NCI-H524 treated with DMSO at 0.1 percent for 48 hours (cell line): ENCODE results near the gene RASA4B.
"Not testable (repeated sequence)": the region's sequence is repeated elsewhere in the genome, so short reads cannot be mapped to it uniquely, and the experiment has no call there.

Experiments used
- DNase-seq: peaks from one replicate; lab custom pipeline; 2025; lab: John Stamatoyannopoulos, UW

Gene RASA4B

DNA sequence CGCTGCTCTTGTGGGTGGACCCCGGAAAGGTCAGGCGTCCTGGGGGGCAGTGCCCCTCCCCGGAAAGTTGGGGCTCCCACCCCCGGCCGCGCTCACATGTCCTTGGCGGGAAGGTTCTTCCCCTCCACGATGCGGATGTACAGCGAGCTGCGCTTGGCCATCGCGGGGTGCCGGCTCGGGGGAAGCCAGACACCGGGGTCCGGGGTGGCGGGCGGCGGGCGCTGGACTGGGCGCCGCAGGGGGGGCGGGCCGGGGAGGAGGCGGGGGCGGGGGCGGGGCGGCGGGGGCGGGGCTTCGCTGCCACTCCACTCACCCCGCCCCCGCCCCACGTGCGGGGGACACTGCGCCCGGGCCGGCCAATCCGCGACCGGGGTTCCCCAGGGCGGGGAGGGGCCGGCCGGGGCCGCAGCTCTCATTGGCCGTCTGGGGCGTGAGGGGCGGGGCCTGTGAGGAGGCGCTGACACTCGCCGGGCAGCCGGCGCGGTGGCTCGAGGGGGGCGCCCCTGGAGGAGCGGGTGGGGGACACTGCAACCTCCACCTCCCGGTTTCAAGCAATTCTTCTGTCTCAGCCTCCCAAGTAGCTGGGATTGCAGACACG, at the start of gene RASA4B:
RASA4B (minus strand) TSS at position 228 of the 598 bp plus-strand sequence; CDS start at position 161, 67 bp downstream.
- not testable (repeated sequence) for DNase-seq

- DNase-seq = not testable (repeated sequence)
Observed at GRCh38 chr7:102550808-102551422, 33.3 kb upstream of the RASA4B start, which contains the start of gene SPDYE2. TSS of gene SPDYE2 (plus strand) at chr7:102551226. CDS start at chr7:102553256, 2,030 bp downstream.

- DNase-seq = not testable (repeated sequence)
Observed at GRCh38 chr7:102546353-102546752, 28.8 kb upstream of the RASA4B start.

- not testable (repeated sequence) for DNase-seq
Observed at GRCh38 chr7:102545288-102545687, 27.7 kb upstream of the RASA4B start.

GRCh38 chr7:102544372-102544771, 26.8 kb upstream of the RASA4B start:
- not testable (repeated sequence) for DNase-seq

- DNase-seq = not testable (repeated sequence)
Observed at GRCh38 chr7:102543596-102543995, 26.0 kb upstream of the RASA4B start, which contains the start of gene UPK3BL2. TSS of gene UPK3BL2 (minus strand) at chr7:102543696. CDS start at chr7:102543636, 60 bp downstream.

GRCh38 chr7:102542771-102543170, 25.2 kb upstream of the RASA4B start:
- not testable (repeated sequence) for DNase-seq

DNA sequence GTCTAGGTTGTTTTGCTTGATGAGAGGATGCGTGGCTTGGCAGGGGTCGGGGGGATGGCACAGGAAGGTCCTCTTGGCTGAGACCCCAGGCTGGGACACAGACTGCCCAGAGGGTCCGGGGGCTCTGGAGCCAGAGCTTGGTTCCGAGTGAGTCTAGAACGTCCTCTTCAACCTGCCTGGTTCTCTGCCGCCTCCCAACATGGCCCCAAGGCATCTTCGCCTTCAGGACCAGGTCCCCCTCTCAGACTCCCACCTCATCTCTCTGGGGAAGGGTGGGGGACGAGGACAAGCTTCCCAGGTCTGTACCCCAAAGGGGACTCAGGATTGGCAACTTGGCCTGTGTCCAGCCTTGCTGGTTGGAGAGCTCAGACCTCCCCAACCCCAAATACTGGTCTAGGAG, 24.5 kb upstream of the RASA4B start:
- DNase-seq = not testable (repeated sequence)

- DNase-seq = not testable (repeated sequence)
Observed at GRCh38 chr7:102540604-102541003, 23.0 kb upstream of the RASA4B start.

DNA sequence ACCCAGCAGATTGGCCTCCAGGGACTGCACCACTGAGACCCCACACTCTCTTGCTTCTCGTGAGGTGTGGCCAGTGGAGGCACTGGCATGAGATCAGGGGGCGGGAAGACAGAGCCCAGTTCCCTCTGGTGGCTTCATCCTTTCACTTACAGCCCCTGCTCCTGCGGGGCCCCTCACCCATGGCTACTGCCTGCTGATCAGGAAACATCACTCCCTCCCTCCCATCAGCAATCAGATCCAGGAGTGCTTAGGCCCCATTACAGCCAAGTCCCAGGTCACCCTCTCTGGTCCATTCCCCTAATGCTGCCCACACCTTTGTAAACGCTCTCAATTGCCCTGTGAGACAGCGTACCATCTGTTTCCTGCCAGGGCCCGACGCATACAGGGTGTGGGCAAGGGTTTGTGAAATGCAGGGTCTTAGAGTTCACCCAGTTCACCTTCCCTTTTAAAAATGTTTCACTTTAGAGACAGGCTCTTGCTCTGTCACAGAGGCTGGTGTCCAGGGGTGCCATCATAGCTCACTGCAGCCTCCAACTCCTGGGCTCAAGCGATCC, 17.6 kb upstream of the RASA4B start:
- not testable (repeated sequence) for DNase-seq

- not testable (repeated sequence) for DNase-seq
Observed at GRCh38 chr7:102532127-102532526, 14.6 kb upstream of the RASA4B start.

DNA sequence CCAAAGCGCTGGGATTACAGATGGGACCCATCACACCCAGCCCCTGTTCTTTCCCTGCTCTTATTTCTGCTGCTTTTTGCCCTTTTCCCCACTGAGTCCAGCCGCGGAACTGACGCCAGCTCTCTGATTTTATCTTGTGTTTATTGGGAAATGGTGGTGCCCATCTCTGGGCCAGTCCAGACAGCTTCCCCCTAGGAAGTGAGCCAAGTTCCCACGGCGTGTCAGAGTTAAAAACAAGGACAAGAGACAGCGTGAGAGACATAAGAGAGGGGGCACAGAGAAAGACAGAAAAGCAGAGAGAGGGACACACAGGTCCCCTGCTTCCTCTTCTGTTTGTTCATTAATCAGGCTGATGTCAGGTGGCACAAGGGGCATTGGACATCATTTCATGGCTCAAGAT, 14.0 kb upstream of the RASA4B start:
- DNase-seq = not testable (repeated sequence)

GRCh38 chr7:102527822-102528793, 10.5 kb upstream of the RASA4B start:
- DNase-seq = not testable (repeated sequence)

DNA sequence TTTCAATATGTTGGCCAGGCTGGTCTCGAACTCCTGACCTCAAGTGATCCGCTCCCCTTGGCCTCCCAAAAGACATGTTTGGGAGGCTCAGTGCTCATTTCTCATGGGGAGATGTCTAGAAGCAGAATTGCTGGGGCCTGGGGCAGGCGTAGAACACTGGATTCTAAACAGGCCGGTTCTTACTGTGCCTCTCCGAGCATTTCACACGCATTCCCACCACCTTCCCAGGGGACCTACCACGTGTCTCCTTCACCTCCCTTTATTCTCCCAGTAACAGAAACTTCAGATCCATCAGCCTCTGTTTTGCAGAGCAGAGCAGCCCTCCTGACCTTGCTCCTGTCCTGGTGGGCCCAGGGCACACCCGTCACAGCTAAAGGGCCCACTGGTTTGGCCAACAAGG, 9.6 kb upstream of the RASA4B start:
- not testable (repeated sequence) for DNase-seq

- DNase-seq = not testable (repeated sequence)
Observed at GRCh38 chr7:102524803-102525202, 7.2 kb upstream of the RASA4B start.

GRCh38 chr7:102520797-102521196, 3.2 kb upstream of the RASA4B start:
- DNase-seq = not testable (repeated sequence)

DNA sequence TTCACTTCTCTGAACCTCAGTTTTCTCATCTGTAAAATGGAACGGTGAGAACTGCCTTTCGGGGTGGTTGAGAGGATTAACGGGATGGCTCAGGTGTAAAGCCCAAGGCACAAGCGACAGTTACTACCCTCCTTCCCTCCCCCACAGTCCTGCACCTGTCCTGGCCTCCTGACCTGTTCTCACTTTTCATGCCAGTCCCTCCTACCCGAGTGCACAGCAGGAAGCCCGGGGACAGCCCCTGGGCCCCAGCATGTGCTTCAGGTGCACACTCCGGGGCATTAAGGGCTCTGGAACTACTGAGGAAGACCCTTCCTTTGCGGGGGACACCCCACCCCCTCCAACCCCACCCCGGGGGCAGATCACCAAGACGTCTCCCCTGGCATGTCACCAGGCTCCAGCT, 626 bp downstream of the RASA4B start:
- not testable (repeated sequence) for DNase-seq

DNA sequence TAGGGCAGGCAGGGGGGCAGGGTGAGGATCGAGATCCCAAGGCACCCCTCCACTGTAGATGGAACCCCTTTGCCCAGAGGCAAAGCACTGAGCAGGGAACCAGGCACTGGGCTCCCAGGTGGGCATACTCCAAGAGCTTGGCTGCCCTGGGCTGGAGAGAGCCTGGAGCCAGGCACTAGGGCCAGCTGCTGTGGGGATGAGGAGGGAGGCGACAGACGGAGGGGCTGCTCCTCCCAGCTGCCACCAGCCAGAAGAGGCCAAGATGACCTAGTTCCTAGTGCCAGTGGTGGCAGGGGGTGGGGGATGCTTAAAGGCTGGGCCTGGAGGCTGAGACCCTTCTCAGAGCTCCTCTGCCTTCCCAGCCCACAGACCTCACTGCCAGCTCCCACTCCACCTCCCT, 1.7 kb downstream of the RASA4B start:
- not testable (repeated sequence) for DNase-seq

GRCh38 chr7:102514881-102515721, 2.5 kb downstream of the RASA4B start:
- not testable (repeated sequence) for DNase-seq

- DNase-seq = not testable (repeated sequence)
Observed at GRCh38 chr7:102512642-102513221, 4.8 kb downstream of the RASA4B start.
